ENCODE measurements around the gene NRBP1. TPM values are rescaled to one million over a fixed set of nuclear protein-coding genes. Genes with fewer than 3 reads are reported as not detected.

The NRBP1 gene
- total and polyA plus RNA-seq, 2 of the 4 experiments (the other 2 are of a cell fraction), result 120 to 155 TPM

DNA sequence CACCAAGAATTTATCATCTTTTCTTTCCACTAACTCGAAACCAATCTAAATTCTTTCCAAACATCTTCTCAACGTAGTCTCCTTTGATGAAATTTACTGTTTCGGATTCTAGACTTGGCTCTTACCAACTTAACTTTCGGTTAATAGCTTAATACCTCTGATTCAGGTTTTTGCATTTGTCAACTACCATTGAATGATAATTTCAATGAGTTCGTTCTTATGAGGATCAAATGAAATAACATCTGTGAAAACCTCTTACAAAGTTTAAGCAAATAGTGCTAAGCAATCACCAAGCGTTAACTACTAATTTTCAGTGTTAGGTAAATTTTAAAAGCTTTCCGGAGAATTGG lies 593 bp upstream of the NRBP1 start:
- H2AFZ ChIP-seq (replicated peaks; ENCODE audit: low read length, poor library complexity), result peak overlapping the region; percentile 94
- peak overlapping the region; percentile 81 for H3K4me3 ChIP-seq (ENCODE audit: insufficient read depth, low read depth, low read length)
- no peaks in the 10 kb centered on the region for H3K27me3 ChIP-seq (ENCODE audit: control insufficient read depth, insufficient read depth, low read length)
- in situ Hi-C loops (cut with MboI; ENCODE audit: low sequenced_read_pairs) (no loop called here), dilution Hi-C loops (cut with HindIII; ENCODE audit: low sequenced_read_pairs, unreplicated experiment) (no loop called here), intact Hi-C loops (cut with micrococcal nuclease) (loop anchor here (1.0 kb wide), 1 partner anchor 19 kb away; the partner anchor contains the start of gene PPM1G)
- peak overlapping the region; percentile 66 to 92 for H4K8ac ChIP-seq (ENCODE audit: low read depth in 2 of 2, low read length in 2 of 2)
- H4K5ac ChIP-seq (ENCODE audit: low read depth, low read length), result peak overlapping the region; percentile 79
- no peak for TF ChIP-seq RAD21 (IDR thresholded peaks at IDR 0.05; ENCODE audit: low read length)
- TF ChIP-seq MXI1 (IDR thresholded peaks at IDR 0.05; ENCODE audit: borderline replicate concordance, low read depth, low read length), result no peak
- no peak for TF ChIP-seq FOS (IDR thresholded peaks at IDR 0.05; ENCODE audit: low read depth, low read length)
- no peak for TF ChIP-seq NFE2L2 (IDR thresholded peaks at IDR 0.05; ENCODE audit: low read depth, low read length)
- TF ChIP-seq MAFK (IDR thresholded peaks at IDR 0.05; ENCODE audit: low read depth, low read length), result no peak
- TF ChIP-seq, protein P1, sequence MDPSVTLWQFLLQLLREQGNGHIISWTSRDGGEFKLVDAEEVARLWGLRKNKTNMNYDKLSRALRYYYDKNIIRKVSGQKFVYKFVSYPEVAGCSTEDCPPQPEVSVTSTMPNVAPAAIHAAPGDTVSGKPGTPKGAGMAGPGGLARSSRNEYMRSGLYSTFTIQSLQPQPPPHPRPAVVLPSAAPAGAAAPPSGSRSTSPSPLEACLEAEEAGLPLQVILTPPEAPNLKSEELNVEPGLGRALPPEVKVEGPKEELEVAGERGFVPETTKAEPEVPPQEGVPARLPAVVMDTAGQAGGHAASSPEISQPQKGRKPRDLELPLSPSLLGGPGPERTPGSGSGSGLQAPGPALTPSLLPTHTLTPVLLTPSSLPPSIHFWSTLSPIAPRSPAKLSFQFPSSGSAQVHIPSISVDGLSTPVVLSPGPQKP (IDR thresholded peaks at IDR 0.05; ENCODE audit: borderline replicate concordance, low read depth, low read length), result no peak
- no peak for TF ChIP-seq SMC3 (IDR thresholded peaks at IDR 0.05; ENCODE audit: low read depth, low read length)
- TF ChIP-seq CEBPB (IDR thresholded peaks at IDR 0.05; ENCODE audit: low read depth, low read length), result no peak
- no peak for TF ChIP-seq MAZ (IDR thresholded peaks at IDR 0.05; ENCODE audit: borderline replicate concordance, low read depth, low read length)
- TF ChIP-seq BHLHE40 (IDR thresholded peaks at IDR 0.05; ENCODE audit: low read depth, low read length), result no peak
- no peak for TF ChIP-seq CHD1 (IDR thresholded peaks at IDR 0.05; ENCODE audit: low read depth, low read length)
- no peak for TF ChIP-seq USF2 (IDR thresholded peaks at IDR 0.05; ENCODE audit: low read depth, low read length)
- no peak for TF ChIP-seq POLR2A (IDR thresholded peaks at IDR 0.05; ENCODE audit: low read depth, low read length)
- no peaks in the 10 kb centered on the region for H3K9me3 ChIP-seq (ENCODE audit: control insufficient read depth, insufficient read depth, low read length)
- H3K79me1 ChIP-seq (ENCODE audit: low read depth in 1 of 2, low read length in 2 of 2), result peaks cover 0 to 31% of the 10 kb centered on the region in 2 experiments; a peak in 2 of 4 replicates
- peak overlapping the region; percentile 75; the same call in 1 of the 2 replicates for H2BK120ac ChIP-seq (ENCODE audit: low read depth, low read length)
- 60 to 100% methylated on average over 1 to 2 of the region's 7 CpGs for WGBS, 2 experiments (ENCODE audit: extremely low coverage in 2 of 2, insufficient read length in 1 of 2)
- H3K36me3 ChIP-seq (ENCODE audit: control insufficient read depth, insufficient read depth, low read length), result no peaks in the 10 kb centered on the region
- peak overlapping the region; percentile 87; the same call in 1 of the 2 replicates for H3K23ac ChIP-seq (ENCODE audit: low read depth, low read length)
- no peak overlapping the region for H2AK5ac ChIP-seq (ENCODE audit: low read depth, low read length)
- DNase-seq (no peak), ATAC-seq (ENCODE audit: low read depth) (no peak)
- H3K4me2 ChIP-seq (ENCODE audit: low read depth, low read length), result peak overlapping the region; percentile 68
- peaks cover 8% of the 10 kb centered on the region for H3K4me1 ChIP-seq (ENCODE audit: control insufficient read depth, insufficient read depth, low read length)
- peak overlapping the region; percentile 81 for H2BK5ac ChIP-seq (ENCODE audit: low read depth, low read length, poor library complexity, severe bottlenecking)
- H3K18ac ChIP-seq (ENCODE audit: low read depth, low read length), result peak overlapping the region; percentile 46
- no TSS peak for BruUV-seq (replicated peaks)
- POLR2A ChIA-PET (ENCODE audit: unreplicated experiment), result interaction anchor here (0.6 to 1.1 kb wide), 2 partner anchors 18 to 351 kb away, joined by 3 read pairs; partner anchors contain the start of gene PPM1G
- no peak overlapping the region for H2AK9ac ChIP-seq (replicated peaks; ENCODE audit: low read depth, low read length, poor library complexity)
- H3K4ac ChIP-seq (ENCODE audit: low read depth, low read length), result peak overlapping the region; percentile 81; the same call in 1 of the 2 replicates
- no peak overlapping the region for H2BK20ac ChIP-seq (ENCODE audit: low read depth, low read length)
- H3K9ac ChIP-seq (ENCODE audit: low read depth, low read length), result peak overlapping the region; percentile 94
- peak overlapping the region; percentile 94 for H3K27ac ChIP-seq (ENCODE audit: insufficient read depth, low read length)
- 0 out of 2 replicates have a peak, but pooled peaks cover 3% of the 10 kb centered on the region for H3K9me1 ChIP-seq (ENCODE audit: insufficient read depth, low read length)
- CTCF ChIA-PET, result no interaction called here
- no peak overlapping the region for H4K91ac ChIP-seq (ENCODE audit: insufficient read depth, low read depth, low read length)
- H3K56ac ChIP-seq (ENCODE audit: extremely low read depth, insufficient read depth, low read length), result peak overlapping the region; percentile 53; the same call in 1 of the 2 replicates
- H3K14ac ChIP-seq (replicated peaks; ENCODE audit: low read depth, low read length), result peak overlapping the region; percentile 92
- peaks cover 36% of the 10 kb centered on the region for H4K20me1 ChIP-seq (ENCODE audit: insufficient read depth, low read length)
- no peak overlapping the region for H2BK15ac ChIP-seq (ENCODE audit: low read depth, low read length)

Measured in IMR-90 (cell line).